HG03571 (cell line): Measurements from ENCODE around the gene KIRREL3.

Experiments
- ATAC-seq: cut with Tn5 transposase; IDR thresholded peaks from one replicate; pipeline ENCODE4 v1.9.1; 2021; ENCODE audit not compliant: unreplicated experiment

The KIRREL3 gene

GRCh38 chr11:126797457-126798169, 203.0 kb downstream of the KIRREL3 start:
- ATAC-seq = no peak

DNA sequence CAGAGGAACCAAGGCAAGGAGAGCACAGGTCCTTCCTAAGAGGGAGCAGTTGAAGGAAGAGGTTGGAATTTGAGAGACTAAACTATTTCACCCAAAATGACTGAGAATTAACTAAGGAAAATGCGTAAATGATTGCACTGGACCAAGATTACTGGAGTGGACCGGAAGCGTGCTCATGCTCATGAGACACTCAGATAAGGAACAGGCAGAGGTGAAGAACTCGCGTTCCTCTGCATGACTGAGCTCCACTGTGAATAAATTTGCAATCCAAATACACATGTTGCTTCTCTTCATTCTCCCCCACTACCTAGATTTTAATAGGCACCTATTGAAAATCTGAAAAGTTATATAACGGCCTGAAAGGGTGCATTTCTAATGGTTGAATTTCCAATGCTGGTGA, 207.0 kb downstream of the KIRREL3 start:
- ATAC-seq = no peak

DNA sequence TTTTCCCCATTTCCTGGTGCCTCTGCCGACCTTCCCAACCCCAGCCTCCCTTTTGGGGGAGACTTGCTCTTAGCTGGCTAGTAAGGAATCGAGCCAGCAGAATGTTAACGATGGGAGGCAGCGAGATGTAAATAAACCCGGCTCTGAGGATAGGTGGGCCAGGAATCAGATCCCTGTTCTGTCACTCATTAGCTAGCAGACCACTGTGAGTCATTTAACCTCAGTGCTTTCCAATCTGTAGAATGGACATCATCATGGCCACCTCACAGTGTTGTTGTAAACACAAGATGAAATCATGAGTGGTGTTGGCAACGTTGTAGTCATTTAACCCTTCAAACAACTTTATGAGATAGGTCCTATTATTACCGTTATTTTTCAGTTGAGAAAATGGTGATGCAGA, 208.6 kb downstream of the KIRREL3 start:
- no peak for ATAC-seq

GRCh38 chr11:126791446-126791845, 209.1 kb downstream of the KIRREL3 start:
- no peak for ATAC-seq

- no peak for ATAC-seq
Observed at GRCh38 chr11:126790550-126791081, 210.0 kb downstream of the KIRREL3 start.

DNA sequence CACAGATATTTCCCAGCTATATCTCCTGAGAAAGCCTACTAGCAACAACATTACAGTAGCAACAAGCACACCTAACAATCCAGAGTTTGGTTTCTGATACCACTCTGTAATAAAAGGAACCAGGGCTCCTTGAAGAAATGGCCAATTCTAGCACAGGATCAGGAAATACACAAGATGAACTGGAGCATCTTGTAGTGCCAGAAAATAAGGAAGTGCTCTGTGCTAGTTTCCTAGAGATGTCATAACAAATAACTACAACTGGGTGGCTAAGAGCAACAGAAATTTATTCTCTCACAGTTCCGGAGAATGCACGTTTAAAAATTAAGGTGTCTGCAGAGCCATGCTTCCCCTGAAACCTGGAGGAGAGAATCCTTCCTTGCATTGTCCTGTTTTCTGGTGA, 217.8 kb downstream of the KIRREL3 start:
- no peak for ATAC-seq

DNA sequence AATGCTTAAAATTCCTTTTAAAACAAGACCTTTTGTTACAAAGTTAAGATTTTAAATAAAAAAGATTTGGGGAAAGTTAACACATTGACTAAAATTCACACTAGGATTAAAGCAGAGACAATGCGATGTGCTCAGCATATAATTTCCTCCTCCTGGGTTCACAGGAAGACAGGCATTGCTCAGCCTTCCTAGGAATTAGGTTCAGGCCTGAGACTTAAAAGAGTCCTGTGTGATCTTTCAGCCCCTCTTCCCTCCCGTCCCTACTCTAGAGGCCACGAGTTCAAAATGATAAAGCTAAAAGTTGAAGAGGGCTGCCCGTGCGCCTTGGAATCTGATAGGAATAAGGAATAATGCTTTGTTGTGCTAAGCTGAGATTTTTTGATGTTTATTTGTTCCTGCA, 218.6 kb downstream of the KIRREL3 start:
- ATAC-seq = no peak

- no peak for ATAC-seq
Observed at GRCh38 chr11:126776119-126776518, 224.5 kb downstream of the KIRREL3 start.

DNA sequence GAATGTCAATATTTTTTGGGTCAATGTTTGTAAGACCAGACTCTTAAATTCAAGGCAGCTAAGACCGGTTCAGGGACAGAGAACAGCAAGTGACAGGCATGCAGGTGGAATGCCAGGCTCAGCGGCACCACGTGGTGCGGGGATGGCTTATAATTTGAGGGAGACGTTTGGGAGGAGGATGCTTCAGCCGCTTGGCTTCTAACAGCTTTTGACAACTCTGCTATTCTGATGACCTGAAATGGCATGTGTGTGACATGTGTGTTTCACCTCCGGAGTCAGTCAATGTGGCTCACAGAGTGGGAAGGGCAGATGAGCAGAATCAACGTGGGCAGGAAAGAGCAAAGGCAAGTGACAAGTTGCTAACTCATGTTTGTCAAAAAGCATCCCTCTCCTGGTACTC, 228.3 kb downstream of the KIRREL3 start:
- no peak for ATAC-seq

GRCh38 chr11:126768702-126769101, 231.9 kb downstream of the KIRREL3 start:
- ATAC-seq = no peak

- ATAC-seq = no peak
Observed at GRCh38 chr11:126766440-126766839, 234.1 kb downstream of the KIRREL3 start.

GRCh38 chr11:126765196-126765595, 235.4 kb downstream of the KIRREL3 start:
- ATAC-seq = no peak

DNA sequence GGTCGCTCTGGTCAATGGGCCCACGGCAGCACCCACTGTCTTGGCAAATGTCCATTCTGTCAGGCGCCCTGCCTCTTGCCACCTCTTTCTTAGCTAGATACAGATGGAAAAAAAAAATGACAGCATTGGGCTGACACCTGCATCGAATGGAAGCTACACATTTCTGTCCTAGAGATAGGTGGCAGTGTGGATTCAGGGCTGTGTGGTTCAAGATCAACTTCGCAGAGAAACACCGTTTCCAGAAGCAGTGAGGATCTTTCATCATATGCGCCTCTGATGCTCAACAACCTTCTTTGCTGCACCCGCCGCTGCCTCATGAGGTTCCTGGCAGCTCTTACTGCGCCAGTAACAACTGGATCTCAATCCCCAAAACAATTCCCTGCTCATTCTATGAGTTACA, 236.3 kb downstream of the KIRREL3 start:
- ATAC-seq = no peak

DNA sequence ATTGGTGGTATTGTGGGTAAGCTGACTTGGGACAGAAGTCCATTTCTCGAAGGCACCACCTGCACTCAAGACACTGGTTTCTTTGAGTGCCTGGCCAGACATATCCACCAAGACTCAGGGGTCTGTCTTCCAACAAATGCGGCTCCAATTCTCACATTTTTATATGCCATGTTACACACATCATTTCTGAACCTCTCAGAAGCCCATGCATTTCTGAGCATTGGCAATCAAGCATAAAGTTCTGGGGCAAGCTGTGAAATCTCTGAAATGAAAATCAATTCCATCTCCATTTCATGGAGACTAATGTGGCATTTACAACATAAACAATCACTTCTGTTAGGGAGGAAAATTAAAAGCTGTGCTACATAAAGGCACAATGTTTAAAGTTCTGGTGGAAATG, 243.7 kb downstream of the KIRREL3 start:
- no peak for ATAC-seq

DNA sequence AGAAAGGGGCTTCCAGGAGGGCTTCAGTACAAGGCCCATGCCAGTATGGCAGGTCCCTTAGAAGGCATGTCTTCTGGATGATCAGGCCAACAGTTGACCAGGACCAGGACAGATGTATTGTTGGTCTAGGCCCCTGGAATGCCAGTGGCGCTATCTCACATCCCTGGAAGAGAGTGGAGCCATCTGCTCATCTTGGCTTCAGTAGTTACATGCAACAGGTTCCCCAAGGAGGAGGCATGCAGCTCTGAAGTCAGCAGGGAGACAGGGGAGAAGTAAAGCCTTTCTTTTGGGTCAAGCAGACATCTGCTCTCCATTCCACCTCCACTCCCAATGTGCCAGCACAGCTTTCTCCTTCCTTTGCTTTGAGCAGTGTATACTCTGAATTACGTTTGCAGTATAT, 244.1 kb downstream of the KIRREL3 start:
- ATAC-seq = no peak

DNA sequence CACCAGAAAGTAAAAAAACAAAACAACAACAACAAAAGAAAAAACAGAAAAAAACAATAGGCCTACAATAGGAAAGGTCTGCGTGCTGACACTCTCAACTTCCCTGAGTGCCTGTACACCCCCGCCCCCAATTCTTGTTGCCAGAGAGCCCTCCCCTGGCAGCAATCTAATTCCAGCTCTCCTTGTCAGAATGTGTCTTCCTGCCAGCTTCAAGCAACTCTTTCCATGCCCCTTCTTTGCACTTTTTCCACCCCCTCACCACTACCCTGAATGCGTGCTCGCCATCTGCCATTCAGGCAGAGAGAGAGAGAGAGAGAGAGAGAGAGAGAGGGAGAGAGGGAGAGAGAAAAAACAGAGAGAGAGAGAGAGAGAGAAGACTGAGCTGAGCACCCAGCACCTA, 245.0 kb downstream of the KIRREL3 start:
- ATAC-seq = no peak

DNA sequence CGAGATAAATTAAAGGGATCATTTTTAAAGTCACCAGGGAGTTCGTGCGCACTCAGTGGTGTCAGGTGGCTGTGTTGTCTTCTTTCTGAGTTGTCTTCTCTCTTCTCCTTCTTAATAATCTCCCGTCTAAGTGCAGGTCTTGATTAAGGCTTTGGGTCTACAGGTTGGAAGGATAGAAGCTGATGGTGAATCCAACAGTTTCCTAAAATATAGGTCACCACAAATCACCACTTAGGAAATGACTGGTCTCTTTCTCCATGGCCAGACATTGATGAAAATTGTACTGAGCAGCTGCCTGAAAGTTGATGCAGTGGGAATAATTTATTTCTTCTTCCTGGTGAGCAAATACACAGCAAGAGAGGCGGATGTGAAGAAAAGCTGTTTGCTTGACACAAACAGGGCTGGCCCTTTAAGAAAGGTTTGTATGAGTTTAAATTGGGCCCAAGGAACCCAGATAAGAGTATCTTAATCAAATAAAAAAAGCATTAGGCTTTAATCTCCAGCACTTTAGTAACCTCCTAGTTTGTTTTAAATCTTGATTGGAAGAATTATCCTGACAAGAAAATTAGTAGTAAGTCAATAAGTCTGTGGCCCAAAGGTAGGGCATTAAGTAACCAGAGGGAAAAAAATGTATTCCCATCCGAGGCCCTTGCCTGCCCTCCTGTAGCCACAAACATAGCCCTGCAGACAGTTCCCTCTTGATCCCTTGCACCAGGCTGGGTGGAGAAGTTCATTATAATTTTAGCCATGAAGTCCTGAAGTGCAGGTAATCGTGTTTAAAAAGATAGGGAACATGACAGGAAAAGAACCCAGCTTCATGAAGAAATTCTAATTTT, 245.8 kb downstream of the KIRREL3 start:
- ATAC-seq = no peak

- no peak for ATAC-seq
Observed at GRCh38 chr11:126753990-126754389, 246.6 kb downstream of the KIRREL3 start.

DNA sequence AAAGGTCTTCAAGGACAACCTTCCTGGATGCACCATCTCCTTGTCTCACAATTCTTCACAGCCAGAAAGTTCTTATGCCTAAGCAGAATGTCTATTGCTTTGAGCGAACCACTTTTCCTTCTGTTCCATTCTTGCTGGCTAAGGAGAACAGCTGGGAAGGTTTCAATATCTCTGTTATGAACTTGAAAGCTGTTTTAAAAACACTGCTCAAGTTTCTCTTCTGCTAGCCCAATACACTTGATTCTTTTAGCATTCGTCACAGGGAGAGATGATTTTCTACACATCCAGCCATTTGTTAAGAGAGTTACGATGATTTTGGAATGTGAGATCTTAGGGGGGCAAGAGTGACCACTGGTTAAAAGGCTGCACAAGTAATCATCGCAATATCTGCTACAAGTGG, 249.3 kb downstream of the KIRREL3 start:
- ATAC-seq = no peak

DNA sequence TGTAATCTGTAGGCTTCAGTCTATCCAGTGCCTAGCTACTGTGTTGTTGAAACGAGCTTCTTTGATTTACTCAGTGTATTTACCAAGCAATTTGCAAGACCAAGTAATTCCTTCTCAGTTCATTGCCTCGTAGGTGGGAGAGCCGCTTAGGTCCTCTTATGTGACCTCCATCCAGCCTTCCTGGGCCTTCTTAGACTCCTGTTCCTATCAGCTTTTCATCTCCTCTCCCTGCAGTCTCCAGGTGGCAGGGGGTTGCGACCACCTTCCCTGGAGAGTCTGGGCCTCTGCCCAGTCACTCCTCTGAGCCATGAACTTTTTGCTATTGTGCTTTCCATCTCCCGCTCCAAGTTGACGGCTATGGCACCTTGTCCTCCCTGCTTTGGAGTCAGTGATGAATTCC, 251.8 kb downstream of the KIRREL3 start:
- no peak for ATAC-seq

DNA sequence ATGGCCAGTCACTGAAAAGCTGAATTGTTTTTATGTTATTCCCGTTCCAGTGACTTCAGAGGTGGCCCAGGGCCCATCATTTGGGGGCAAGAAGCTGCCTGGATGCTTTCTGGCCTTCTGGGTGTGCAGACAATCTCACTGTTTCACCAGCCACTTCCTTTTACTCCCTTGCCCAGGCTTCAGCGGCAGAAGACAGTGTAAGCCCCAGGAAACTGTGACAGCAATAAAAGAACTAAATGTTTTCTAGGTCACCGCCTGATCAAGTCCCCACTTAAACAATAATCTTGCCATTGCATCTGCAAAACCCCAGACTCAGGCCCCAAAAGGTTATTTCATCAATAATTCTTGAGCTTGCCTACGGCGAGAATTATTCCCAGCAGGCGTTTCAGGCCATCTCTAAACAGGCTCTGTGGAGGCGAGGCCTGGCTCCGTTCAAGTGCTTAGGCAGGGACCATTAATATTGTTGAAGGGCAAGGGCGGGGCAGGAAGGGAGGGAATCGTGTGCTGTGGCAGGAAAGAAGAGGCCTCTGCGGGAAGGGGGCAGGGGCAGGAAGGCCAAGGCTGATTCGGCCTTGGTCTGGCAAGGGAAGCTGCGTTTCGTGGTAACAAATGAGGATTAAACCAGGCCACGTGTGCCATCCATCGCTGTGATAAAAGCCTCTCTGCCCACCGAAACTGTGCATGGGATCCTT, 252.3 kb downstream of the KIRREL3 start:
- no peak for ATAC-seq

GRCh38 chr11:126747315-126747714, 253.3 kb downstream of the KIRREL3 start:
- no peak for ATAC-seq
